Breast epithelium (tissue), 3 donors: ENCODE measurements around the gene CTH.

Source experiments
- POLR2A ChIP-seq: fragments of 450-650 bp; IDR thresholded peaks from one replicate; pipeline ENCODE4 v1.6.1; 2016; ENCODE audit warnings: antibody characterized with exemption, mild to moderate bottlenecking, moderate library complexity
- TF ChIP-seq, protein P1 (sequence below), 3 donors: fragments of 450-650 bp; IDR thresholded peaks; one replicate each; pipeline ENCODE4 v1.5.1; 2016 to 2017; ENCODE audit warnings: antibody characterized with exemption in 3 of 3, mild to moderate bottlenecking in 3 of 3, moderate library complexity in 3 of 3

- TF ChIP-seq, protein P1, sequence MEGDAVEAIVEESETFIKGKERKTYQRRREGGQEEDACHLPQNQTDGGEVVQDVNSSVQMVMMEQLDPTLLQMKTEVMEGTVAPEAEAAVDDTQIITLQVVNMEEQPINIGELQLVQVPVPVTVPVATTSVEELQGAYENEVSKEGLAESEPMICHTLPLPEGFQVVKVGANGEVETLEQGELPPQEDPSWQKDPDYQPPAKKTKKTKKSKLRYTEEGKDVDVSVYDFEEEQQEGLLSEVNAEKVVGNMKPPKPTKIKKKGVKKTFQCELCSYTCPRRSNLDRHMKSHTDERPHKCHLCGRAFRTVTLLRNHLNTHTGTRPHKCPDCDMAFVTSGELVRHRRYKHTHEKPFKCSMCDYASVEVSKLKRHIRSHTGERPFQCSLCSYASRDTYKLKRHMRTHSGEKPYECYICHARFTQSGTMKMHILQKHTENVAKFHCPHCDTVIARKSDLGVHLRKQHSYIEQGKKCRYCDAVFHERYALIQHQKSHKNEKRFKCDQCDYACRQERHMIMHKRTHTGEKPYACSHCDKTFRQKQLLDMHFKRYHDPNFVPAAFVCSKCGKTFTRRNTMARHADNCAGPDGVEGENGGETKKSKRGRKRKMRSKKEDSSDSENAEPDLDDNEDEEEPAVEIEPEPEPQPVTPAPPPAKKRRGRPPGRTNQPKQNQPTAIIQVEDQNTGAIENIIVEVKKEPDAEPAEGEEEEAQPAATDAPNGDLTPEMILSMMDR (IDR thresholded peaks at IDR 0.05) = no peak
- TF ChIP-seq POLR2A = no peak
Observed at GRCh38 chr1:70483342-70483741, 72.3 kb downstream of the CTH start.
